Measurements from ENCODE around the gene CREG1. TPM values are rescaled to one million over a fixed set of nuclear protein-coding genes. Genes with fewer than 3 reads are reported as not detected.

The CREG1 gene
- total and polyA plus RNA-seq, 2 of the 8 experiments (the other 6 are each of a cell fraction or from before 2014, with no cell fraction given), result 29.8 to 30.1 TPM

DNA sequence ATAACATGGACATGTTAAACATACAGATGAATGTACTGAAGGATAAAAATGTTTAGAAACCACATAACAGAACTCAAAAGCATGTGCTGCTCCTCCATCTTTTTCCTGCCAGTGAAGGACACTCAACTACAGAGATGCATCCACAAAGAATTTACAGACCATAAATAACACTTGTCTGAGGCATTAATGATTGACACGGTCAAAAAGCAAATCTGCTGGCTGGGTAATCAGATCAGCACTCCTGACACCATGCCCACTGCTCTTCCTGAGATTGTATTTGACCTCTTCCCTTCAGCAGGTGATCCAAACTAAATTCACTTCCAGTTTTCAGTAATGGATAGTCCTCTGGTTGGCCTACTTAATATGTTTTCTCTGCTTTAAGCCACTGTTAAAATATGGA, 6.6 kb downstream of the CREG1 start (continued):
- TF ChIP-seq RNF2 (IDR thresholded peaks at IDR 0.05; ENCODE audit: borderline replicate concordance, low read depth, low read length, missing control alignments, poor library complexity, severe bottlenecking), result no peak
- TF ChIP-seq POLR2A (IDR thresholded peaks at IDR 0.05; ENCODE audit: control extremely low read depth in 1 of 2, low read depth in 2 of 2, low read length in 2 of 2), result no peak
- no peak for TF ChIP-seq SIRT6 (IDR thresholded peaks at IDR 0.05; ENCODE audit: low read length)

Measured in H1 (cell line).